K562 (cell line): ENCODE measurements around the gene CMIP. TPM values are rescaled to one million over a fixed set of nuclear protein-coding genes. Genes with fewer than 3 reads are reported as not detected.

Experiments
- E2F3 ChIP-seq: fragments of 250-450 bp; sonication (Bioruptor Pico); IDR thresholded peaks from 2 replicates; pipeline ENCODE4 v1.4.0; 2020; ENCODE audit warnings: mild to moderate bottlenecking
- NFIC ChIP-seq: fragments of 450-650 bp; IDR thresholded peaks from 2 replicates; pipeline ENCODE4 v1.6.1; 2017; ENCODE audit warnings: mild to moderate bottlenecking, inconsistent platforms
- PHF20 ChIP-seq: fragments of 450-650 bp; IDR thresholded peaks from 2 replicates; pipeline ENCODE4 v1.6.1; 2018; ENCODE audit not compliant: partially characterized antibody
- ZNF316 ChIP-seq: fragments of 450-650 bp; IDR thresholded peaks from 2 replicates; pipeline ENCODE4 v1.6.1; 2016
- ZNF609 ChIP-seq: sonication (generic); formaldehyde crosslinking; IDR thresholded peaks from 2 replicates; pipeline ENCODE4 v1.8.1; 2023; ENCODE audit warnings: missing genetic modification reagents, mild to moderate bottlenecking, borderline replicate concordance
- polyA plus RNA-seq, 8 experiments: library from polyadenylated mRNA; depleted of rRNA in 4 of 8; stranded (reverse) in 5 of 8; unstranded in 3 of 8; fragments of >200 nt; fragmentation: Nextera tagmentation in 2 of 8; fragmentation: Illumina TruSeq in 1 of 8; extraction: Ambion mirVana in 2 of 8; extraction: Trizol in 1 of 8; gene quantifications; 2 replicates each; pipeline versions ENCODE4 v1.2.1 to v1.2.3, GENCODE V29; 2011 to 2014; ENCODE audit warnings: inconsistent platforms in 1 of 8, missing spikeins in 1 of 8
- total RNA-seq, 7 experiments: library from RNA; depleted of rRNA in 6 of 7; stranded (reverse); fragments of >200 nt in 6 of 7; fragmentation: Illumina TruSeq in 2 of 7; extraction: Trizol in 2 of 7; gene quantifications; 2 replicates each; pipeline versions ENCODE4 v1.2.1 to v1.2.3, GENCODE V29; 2011 to 2021; ENCODE audit warnings: low replicate concordance in 1 of 7
- TF ChIP-seq, protein P1 (sequence below): fragments of 250-450 bp; sonication (Bioruptor Pico); IDR thresholded peaks from 2 replicates; pipeline ENCODE4 v1.8.0; 2022; ENCODE audit warnings: inconsistent platforms, mild to moderate bottlenecking, moderate library complexity, borderline replicate concordance
- TF ChIP-seq, protein P2 (sequence below), 2 experiments: fragments of 450-650 bp in 1 of 2; sonication (generic) in 1 of 2; formaldehyde crosslinking in 1 of 2; IDR thresholded peaks; 2 replicates each; pipeline versions ENCODE4 v1.7.1 to v1.9.0; 2016 to 2022; ENCODE audit warnings: inconsistent platforms in 1 of 2, mild to moderate bottlenecking in 1 of 2, missing genetic modification reagents in 1 of 2
- TF ChIP-seq, protein P3 (sequence below): fragments of 250-450 bp; sonication (Bioruptor Pico); IDR thresholded peaks from 2 replicates; pipeline ENCODE4 v1.4.0; 2020; ENCODE audit warnings: mild to moderate bottlenecking, moderate library complexity

CMIP gene
- total and polyA plus RNA-seq, 9 of the 15 experiments (the other 6 are each of a cell fraction or from before 2014, with no cell fraction given): 0.94 to 82.5 (median 10.3) TPM

DNA sequence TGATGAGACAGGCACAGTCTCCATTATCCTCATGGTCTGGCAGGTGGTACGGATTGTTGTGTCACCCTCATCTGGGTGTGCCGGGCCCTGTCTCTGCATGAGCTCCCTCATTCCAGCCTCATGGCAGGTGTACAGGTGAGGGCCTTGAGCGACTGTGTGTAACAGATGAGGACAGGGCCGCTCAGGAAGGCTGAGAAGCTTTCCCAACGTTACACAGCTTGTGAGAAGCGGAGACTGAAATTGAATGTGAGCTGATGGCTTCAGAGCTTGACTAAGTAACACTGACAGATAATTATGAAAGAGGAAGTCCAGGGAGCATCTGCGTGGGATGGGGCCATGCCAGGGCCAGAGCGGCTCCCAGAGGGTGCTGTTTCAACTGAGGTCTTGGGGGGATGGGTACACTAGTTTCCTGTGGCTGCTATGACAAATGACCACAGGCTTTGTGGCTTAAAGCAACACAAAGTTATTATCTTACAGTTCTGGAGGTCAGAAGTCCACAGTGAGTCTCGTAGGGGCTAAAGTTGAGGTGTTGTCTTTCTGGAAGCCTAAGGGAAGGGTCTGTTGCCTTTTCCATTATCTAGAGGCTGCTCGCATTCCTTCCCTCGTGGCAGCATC is 36.7 kb downstream of the CMIP start (continued):
- no peak for TF ChIP-seq ZNF609 (CRISPR knock-in tag)
- TF ChIP-seq, protein P1, sequence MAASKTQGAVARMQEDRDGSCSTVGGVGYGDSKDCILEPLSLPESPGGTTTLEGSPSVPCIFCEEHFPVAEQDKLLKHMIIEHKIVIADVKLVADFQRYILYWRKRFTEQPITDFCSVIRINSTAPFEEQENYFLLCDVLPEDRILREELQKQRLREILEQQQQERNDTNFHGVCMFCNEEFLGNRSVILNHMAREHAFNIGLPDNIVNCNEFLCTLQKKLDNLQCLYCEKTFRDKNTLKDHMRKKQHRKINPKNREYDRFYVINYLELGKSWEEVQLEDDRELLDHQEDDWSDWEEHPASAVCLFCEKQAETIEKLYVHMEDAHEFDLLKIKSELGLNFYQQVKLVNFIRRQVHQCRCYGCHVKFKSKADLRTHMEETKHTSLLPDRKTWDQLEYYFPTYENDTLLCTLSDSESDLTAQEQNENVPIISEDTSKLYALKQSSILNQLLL: no peak
- no peak for TF ChIP-seq E2F3 (CRISPR knock-in tag)
- TF ChIP-seq, protein P2, sequence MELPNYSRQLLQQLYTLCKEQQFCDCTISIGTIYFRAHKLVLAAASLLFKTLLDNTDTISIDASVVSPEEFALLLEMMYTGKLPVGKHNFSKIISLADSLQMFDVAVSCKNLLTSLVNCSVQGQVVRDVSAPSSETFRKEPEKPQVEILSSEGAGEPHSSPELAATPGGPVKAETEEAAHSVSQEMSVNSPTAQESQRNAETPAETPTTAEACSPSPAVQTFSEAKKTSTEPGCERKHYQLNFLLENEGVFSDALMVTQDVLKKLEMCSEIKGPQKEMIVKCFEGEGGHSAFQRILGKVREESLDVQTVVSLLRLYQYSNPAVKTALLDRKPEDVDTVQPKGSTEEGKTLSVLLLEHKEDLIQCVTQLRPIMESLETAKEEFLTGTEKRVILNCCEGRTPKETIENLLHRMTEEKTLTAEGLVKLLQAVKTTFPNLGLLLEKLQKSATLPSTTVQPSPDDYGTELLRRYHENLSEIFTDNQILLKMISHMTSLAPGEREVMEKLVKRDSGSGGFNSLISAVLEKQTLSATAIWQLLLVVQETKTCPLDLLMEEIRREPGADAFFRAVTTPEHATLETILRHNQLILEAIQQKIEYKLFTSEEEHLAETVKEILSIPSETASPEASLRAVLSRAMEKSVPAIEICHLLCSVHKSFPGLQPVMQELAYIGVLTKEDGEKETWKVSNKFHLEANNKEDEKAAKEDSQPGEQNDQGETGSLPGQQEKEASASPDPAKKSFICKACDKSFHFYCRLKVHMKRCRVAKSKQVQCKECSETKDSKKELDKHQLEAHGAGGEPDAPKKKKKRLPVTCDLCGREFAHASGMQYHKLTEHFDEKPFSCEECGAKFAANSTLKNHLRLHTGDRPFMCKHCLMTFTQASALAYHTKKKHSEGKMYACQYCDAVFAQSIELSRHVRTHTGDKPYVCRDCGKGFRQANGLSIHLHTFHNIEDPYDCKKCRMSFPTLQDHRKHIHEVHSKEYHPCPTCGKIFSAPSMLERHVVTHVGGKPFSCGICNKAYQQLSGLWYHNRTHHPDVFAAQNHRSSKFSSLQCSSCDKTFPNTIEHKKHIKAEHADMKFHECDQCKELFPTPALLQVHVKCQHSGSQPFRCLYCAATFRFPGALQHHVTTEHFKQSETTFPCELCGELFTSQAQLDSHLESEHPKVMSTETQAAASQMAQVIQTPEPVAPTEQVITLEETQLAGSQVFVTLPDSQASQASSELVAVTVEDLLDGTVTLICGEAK (IDR thresholded peaks at IDR 0.05): no peak
- TF ChIP-seq, protein P2 (CRISPR knock-in tag; IDR thresholded peaks at IDR 0.05): no peak
- 0 out of 2 replicates have a peak, but pooled peaks have one; percentile 7 for TF ChIP-seq NFIC
- TF ChIP-seq PHF20: no peak
- TF ChIP-seq ZNF316: no peak
- TF ChIP-seq, protein P3, sequence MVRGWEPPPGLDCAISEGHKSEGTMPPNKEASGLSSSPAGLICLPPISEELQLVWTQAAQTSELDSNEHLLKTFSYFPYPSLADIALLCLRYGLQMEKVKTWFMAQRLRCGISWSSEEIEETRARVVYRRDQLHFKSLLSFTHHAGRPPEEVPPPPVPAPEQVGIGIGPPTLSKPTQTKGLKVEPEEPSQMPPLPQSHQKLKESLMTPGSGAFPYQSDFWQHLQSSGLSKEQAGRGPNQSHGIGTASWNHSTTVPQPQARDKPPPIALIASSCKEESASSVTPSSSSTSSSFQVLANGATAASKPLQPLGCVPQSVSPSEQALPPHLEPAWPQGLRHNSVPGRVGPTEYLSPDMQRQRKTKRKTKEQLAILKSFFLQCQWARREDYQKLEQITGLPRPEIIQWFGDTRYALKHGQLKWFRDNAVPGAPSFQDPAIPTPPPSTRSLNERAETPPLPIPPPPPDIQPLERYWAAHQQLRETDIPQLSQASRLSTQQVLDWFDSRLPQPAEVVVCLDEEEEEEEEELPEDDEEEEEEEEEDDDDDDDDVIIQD (CRISPR knock-in tag): no peak
